Measurements from ENCODE around the gene CTSE. TPM values are rescaled to one million over a fixed set of nuclear protein-coding genes. Genes with fewer than 3 reads are reported as not detected.
"Not testable (repeated sequence)": the region's sequence is repeated elsewhere in the genome, so short reads cannot be mapped to it uniquely, and the experiment has no call there.

CTSE gene
- total RNA-seq, 1 experiment from 2014 or later = not detected

- in situ Hi-C loops (cut with HindIII; ENCODE audit: low pct_unique_long_range_greater_than_20kb, low sequenced_read_pairs) = no loop called here
- DNase-seq (ENCODE audit: low read depth, low spot score) = no peak
Measured at GRCh38 chr1:206003854-206004800, 19.6 kb downstream of the CTSE start.

- in situ Hi-C loops (cut with HindIII; ENCODE audit: low pct_unique_long_range_greater_than_20kb, low sequenced_read_pairs) = no loop called here
- DNase-seq (ENCODE audit: low read depth, low spot score) = peak; percentile 25
Measured at GRCh38 chr1:206002871-206003801, 20.6 kb downstream of the CTSE start, which contains the start of gene RAB7B. Gene RAB7B (minus strand): TSS chr1:206003395. CDS start chr1:205994135, 9,260 bp downstream.

GRCh38 chr1:206002160-206002559 is 21.5 kb downstream of the CTSE start:
- in situ Hi-C loops (cut with HindIII; ENCODE audit: low pct_unique_long_range_greater_than_20kb, low sequenced_read_pairs) = no loop called here
- DNase-seq (ENCODE audit: low read depth, low spot score) = no peak

GRCh38 chr1:206001476-206001888 is 22.2 kb downstream of the CTSE start:
- in situ Hi-C loops (cut with HindIII; ENCODE audit: low pct_unique_long_range_greater_than_20kb, low sequenced_read_pairs) = no loop called here
- peak; percentile 59 for DNase-seq (ENCODE audit: low read depth, low spot score)

- in situ Hi-C loops (cut with HindIII; ENCODE audit: low pct_unique_long_range_greater_than_20kb, low sequenced_read_pairs) = no loop called here
Measured at GRCh38 chr1:206000641-206001339, 22.9 kb downstream of the CTSE start.

GRCh38 chr1:205998457-205999241 is 25.0 kb downstream of the CTSE start:
- in situ Hi-C loops (cut with HindIII; ENCODE audit: low pct_unique_long_range_greater_than_20kb, low sequenced_read_pairs) = no loop called here
- DNase-seq (ENCODE audit: low read depth, low spot score) = peak; percentile 87

More at GRCh38 chr1:206000641-206001339, 22.9 kb downstream of the CTSE start:
- no peak for DNase-seq (ENCODE audit: low read depth, low spot score)

GRCh38 chr1:205996641-205997040 is 27.1 kb downstream of the CTSE start:
- DNase-seq (ENCODE audit: low read depth, low spot score); in situ Hi-C loops (cut with HindIII; ENCODE audit: low pct_unique_long_range_greater_than_20kb, low sequenced_read_pairs): not testable (repeated sequence)

GRCh38 chr1:205994346-205994745 is 29.3 kb downstream of the CTSE start:
- in situ Hi-C loops (cut with HindIII; ENCODE audit: low pct_unique_long_range_greater_than_20kb, low sequenced_read_pairs) = no loop called here
- DNase-seq (ENCODE audit: low read depth, low spot score) = peak; percentile 92

- DNase-seq (ENCODE audit: low read depth, low spot score) = no peak
- in situ Hi-C loops (cut with HindIII; ENCODE audit: low pct_unique_long_range_greater_than_20kb, low sequenced_read_pairs) = no loop called here
Measured at GRCh38 chr1:205993068-205993467, 30.6 kb downstream of the CTSE start.

GRCh38 chr1:205992218-205992882 is 31.3 kb downstream of the CTSE start:
- no peak for DNase-seq (ENCODE audit: low read depth, low spot score)
- in situ Hi-C loops (cut with HindIII; ENCODE audit: low pct_unique_long_range_greater_than_20kb, low sequenced_read_pairs) = no loop called here

- DNase-seq (ENCODE audit: low read depth, low spot score) = no peak
- in situ Hi-C loops (cut with HindIII; ENCODE audit: low pct_unique_long_range_greater_than_20kb, low sequenced_read_pairs) = no loop called here
Measured at GRCh38 chr1:205991237-205991636, 32.5 kb downstream of the CTSE start.

GRCh38 chr1:205990226-205990625 is 33.5 kb downstream of the CTSE start:
- DNase-seq (ENCODE audit: low read depth, low spot score) = no peak
- in situ Hi-C loops (cut with HindIII; ENCODE audit: low pct_unique_long_range_greater_than_20kb, low sequenced_read_pairs) = no loop called here

GRCh38 chr1:205989786-205990185 is 33.9 kb downstream of the CTSE start:
- in situ Hi-C loops (cut with HindIII; ENCODE audit: low pct_unique_long_range_greater_than_20kb, low sequenced_read_pairs) = no loop called here
- DNase-seq (ENCODE audit: low read depth, low spot score) = no peak

- DNase-seq (ENCODE audit: low read depth, low spot score) = no peak
- in situ Hi-C loops (cut with HindIII; ENCODE audit: low pct_unique_long_range_greater_than_20kb, low sequenced_read_pairs) = no loop called here
Measured at GRCh38 chr1:205988585-205988995, 35.1 kb downstream of the CTSE start.

- DNase-seq (ENCODE audit: low read depth, low spot score) = no peak
- in situ Hi-C loops (cut with HindIII; ENCODE audit: low pct_unique_long_range_greater_than_20kb, low sequenced_read_pairs) = no loop called here
Measured at GRCh38 chr1:205986861-205987260, 36.8 kb downstream of the CTSE start.

- peak; percentile 49 for DNase-seq (ENCODE audit: low read depth, low spot score)
- in situ Hi-C loops (cut with HindIII; ENCODE audit: low pct_unique_long_range_greater_than_20kb, low sequenced_read_pairs) = no loop called here
Measured at GRCh38 chr1:205986292-205986691, 37.4 kb downstream of the CTSE start.

Data from SK-MEL-5 (cell line).